Endothelial cell of umbilical vein (primary cell): ENCODE data around the gene SDCCAG8. TPM values are rescaled to one million over a fixed set of nuclear protein-coding genes. Genes with fewer than 3 reads are reported as not detected.

Experiments used
- BruUV-seq: library from RNA; stranded (reverse); fragments of 400-500 nt; replicated peaks from 2 replicates; lab custom pipeline; 2021; lab: Mats Ljungman, UMichigan
- CTCF ChIA-PET: fragments of 300-600, 350-600 bp; sonication (Branson Sonifier 250); formaldehyde crosslinking; loops from one replicate; lab custom pipeline; 2021; ENCODE audit warnings: antibody characterized with exemption, inconsistent platforms; lab: Charles Lee
- POLR2A ChIA-PET: fragments of 300-600, 350-600 bp; sonication (Branson Sonifier 250); formaldehyde crosslinking; loops from one replicate; lab custom pipeline; 2021; ENCODE audit warnings: antibody characterized with exemption, inconsistent platforms; lab: Charles Lee
- DNase-seq: peaks from one replicate; pipeline ENCODE4 v3.0.0-alpha.2; 2011; ENCODE audit warnings: low read depth, low spot score
- FAIRE-seq: peaks from 2 replicates; lab custom pipeline; 2011; peaks lifted over from hg19 to GRCh38; lab: Jason Lieb, UNC
- H2AFZ ChIP-seq: 2 replicates; pipeline ENCODE4 v1.6.0; 2012; ENCODE audit warnings: low read depth, low read length, control low read depth, inconsistent platforms
- H3K27ac ChIP-seq: 2 replicates; pipeline ENCODE4 v1.5.1; 2011; ENCODE audit warnings: low read depth, mild to moderate bottlenecking, control low read depth, low read length, moderate library complexity; ENCODE audit not compliant: insufficient read depth
- H3K27me3 ChIP-seq, 2 experiments: 2 replicates each; pipeline versions ENCODE4 v1.6.0 to v1.6.1; 2011; ENCODE audit warnings: low read length in 2 of 2, mixed read lengths in 1 of 2; ENCODE audit not compliant: control insufficient read depth in 2 of 2, insufficient read depth in 2 of 2
- H3K36me3 ChIP-seq, 2 experiments: 2 replicates in 1 of 2; 3 replicates in 1 of 2; pipeline ENCODE4 v1.5.1; 2011; ENCODE audit warnings: low read length in 2 of 2, mild to moderate bottlenecking in 1 of 2, moderate library complexity in 1 of 2; ENCODE audit not compliant: control insufficient read depth in 2 of 2, insufficient read depth in 2 of 2; ENCODE audit errors: extremely low read depth in 1 of 2
- H3K4me1 ChIP-seq: 3 replicates; pipeline ENCODE4 v1.5.1; 2011; ENCODE audit warnings: mild to moderate bottlenecking, low read length; ENCODE audit not compliant: control insufficient read depth, insufficient read depth; ENCODE audit errors: extremely low read depth
- H3K4me2 ChIP-seq: 2 replicates; pipeline ENCODE4 v1.6.1; 2011; ENCODE audit warnings: low read length, control low read depth, mixed read lengths; ENCODE audit not compliant: insufficient read depth
- H3K4me3 ChIP-seq, 3 experiments: fragments of 200-600 bp in 1 of 3; sonication (generic), shearing (Covaris generic) in 1 of 3; replicated peaks in 1 of 3; 2 replicates each; pipeline ENCODE4 v1.5.1; 2011 to 2016; ENCODE audit warnings: control low read depth in 3 of 3, low read length in 3 of 3, mild to moderate bottlenecking in 2 of 3, inconsistent platforms in 1 of 3, low read depth in 1 of 3, moderate library complexity in 1 of 3; ENCODE audit not compliant: insufficient read depth in 1 of 3
- H3K79me2 ChIP-seq: 2 replicates; pipeline ENCODE4 v1.6.0; 2012; ENCODE audit warnings: low read length, inconsistent platforms; ENCODE audit not compliant: control insufficient read depth, insufficient read depth
- H3K9ac ChIP-seq: replicated peaks from 2 replicates; pipeline ENCODE3; 2011; ENCODE audit warnings: low read length, control low read depth; ENCODE audit not compliant: insufficient read depth; ENCODE audit errors: extremely low read depth
- H3K9me1 ChIP-seq: replicated peaks from 3 replicates; pipeline ENCODE4 v1.6.0; 2011; ENCODE audit warnings: mild to moderate bottlenecking, low read length; ENCODE audit not compliant: control insufficient read depth, insufficient read depth; ENCODE audit errors: extremely low read depth
- H3K9me3 ChIP-seq: replicated peaks from 2 replicates; pipeline ENCODE4 v1.5.1; 2012; ENCODE audit warnings: low read length, inconsistent platforms; ENCODE audit not compliant: control insufficient read depth, insufficient read depth
- H4K20me1 ChIP-seq: replicated peaks from 2 replicates; pipeline ENCODE3; 2011; ENCODE audit warnings: mild to moderate bottlenecking, low read length; ENCODE audit not compliant: control insufficient read depth, insufficient read depth; ENCODE audit errors: extremely low read depth
- CTCF ChIP-seq, 2 donors: IDR thresholded peaks; 1 replicate in 1 of 2; 2 replicates in 1 of 2; pipeline ENCODE4 v1.5.1; 2011; ENCODE audit warnings: low read length in 2 of 2, mild to moderate bottlenecking in 2 of 2, moderate library complexity in 2 of 2, control low read depth in 1 of 2, inconsistent platforms in 1 of 2, low read depth in 1 of 2; ENCODE audit not compliant: insufficient read depth in 1 of 2; ENCODE audit errors: extremely low read depth in 1 of 2
- EZH2 ChIP-seq: IDR thresholded peaks from 2 replicates; pipeline ENCODE4 v1.6.1; 2012; ENCODE audit warnings: borderline replicate concordance, low read depth, mild to moderate bottlenecking, moderate library complexity, low read length, inconsistent platforms; ENCODE audit not compliant: severe bottlenecking
- FOS ChIP-seq: IDR thresholded peaks from 2 replicates; pipeline ENCODE4 v1.6.1; 2011; ENCODE audit warnings: mild to moderate bottlenecking, low read length, moderate library complexity, borderline replicate concordance; ENCODE audit not compliant: insufficient read depth
- GATA2 ChIP-seq: IDR thresholded peaks from 2 replicates; pipeline ENCODE4 v1.7.0; 2011; ENCODE audit warnings: low read depth, mild to moderate bottlenecking, moderate library complexity, mixed read lengths, low read length; ENCODE audit not compliant: insufficient read length, insufficient read depth
- JUN ChIP-seq: IDR thresholded peaks from 2 replicates; pipeline ENCODE4 v1.6.1; 2011; ENCODE audit warnings: borderline replicate concordance, low read depth; ENCODE audit not compliant: insufficient read length, insufficient read depth
- MAX ChIP-seq: IDR thresholded peaks from 2 replicates; pipeline ENCODE4 v1.6.1; 2011; ENCODE audit not compliant: insufficient read depth, insufficient read length
- MYC ChIP-seq: IDR thresholded peaks from one replicate; pipeline ENCODE4 v1.6.1; 2011; ENCODE audit warnings: mild to moderate bottlenecking, low read depth, low read length
- POLR2A ChIP-seq: IDR thresholded peaks from 2 replicates; pipeline ENCODE4 v1.6.1; 2012; ENCODE audit warnings: low read depth, mild to moderate bottlenecking, control low read depth, low read length
- POLR2AphosphoS5 ChIP-seq: IDR thresholded peaks from 2 replicates; pipeline ENCODE4 v1.6.1; 2012; ENCODE audit warnings: low read depth, mild to moderate bottlenecking, control low read depth, low read length, moderate library complexity; ENCODE audit not compliant: insufficient read depth
- dilution Hi-C: fragments of 300-500 bp; cut with MboI; formaldehyde crosslinking; loops from one replicate; pipeline ENCODE4 v1.15.0; 2019; ENCODE audit warnings: low sequenced_read_pairs; ENCODE audit not compliant: extremely low pct_ligation_motif_present
- intact Hi-C: fragments of 100-400 bp; cut with micrococcal nuclease; formaldehyde crosslinking; loops from one replicate; pipeline ENCODE4 v1.10.0; 2022
- polyA plus RNA-seq, 4 experiments: library from polyadenylated mRNA; depleted of rRNA in 3 of 4; stranded (reverse) in 3 of 4; unstranded in 1 of 4; fragments of >200 nt; gene quantifications; 2 replicates each; pipeline versions ENCODE4 v1.2.1 to v1.2.3, GENCODE V29; 2011 to 2012; ENCODE audit warnings: missing spikeins in 1 of 4
- total RNA-seq: library from RNA; stranded (reverse); gene quantifications from 2 replicates; pipeline ENCODE4 v1.2.3, GENCODE V29; 2021

The SDCCAG8 gene
- total and polyA plus RNA-seq, 2 donors (not counting 3 experiments of a cell fraction or from before 2014, with no cell fraction given): 14.6 to 25.7 TPM

- H3K9me1 ChIP-seq: no peaks in the 10 kb centered on the region
- CTCF ChIA-PET: interaction anchor here (0.7 kb wide), 1 partner anchor 70 kb away, joined by 4 read pairs; no protein-coding TSS in a partner anchor
- H3K27ac ChIP-seq: peak overlapping the region; percentile 93
- POLR2A ChIA-PET: interaction anchor here (0.9 kb wide), 1 partner anchor 18 kb away, joined by 6 read pairs; no protein-coding TSS in a partner anchor
- peak overlapping the region; percentile 86 for H3K4me2 ChIP-seq
- no peak for TF ChIP-seq EZH2
- TF ChIP-seq MAX: no peak
- peak; percentile 13 for TF ChIP-seq POLR2AphosphoS5
- dilution Hi-C loops (no loop called here), intact Hi-C loops (loop anchor here (1.0 kb wide), 2 partner anchors 14 to 18 kb away; partner anchors contain the start of gene CEP170)
- no peak for DNase-seq
- H3K79me2 ChIP-seq: peaks cover 32% of the 10 kb centered on the region
- H3K27me3 ChIP-seq: no peaks in the 10 kb centered on the region
- H3K4me3 ChIP-seq: no peak overlapping the region
- no peak overlapping the region for H2AFZ ChIP-seq
- H3K9me3 ChIP-seq: no peaks in the 10 kb centered on the region
- TSS peak; percentile 19 for BruUV-seq
- H3K4me1 ChIP-seq: peaks cover 63% of the 10 kb centered on the region
- peak overlapping the region; percentile 80 for H3K9ac ChIP-seq
- no peaks in the 10 kb centered on the region for H3K36me3 ChIP-seq
- no peak for FAIRE-seq
- no peaks in the 10 kb centered on the region for H4K20me1 ChIP-seq
Observed at GRCh38 chr1:243268751-243269460, 13.1 kb downstream of the SDCCAG8 start.

GRCh38 chr1:243269461-243269801 lies 13.6 kb downstream of the SDCCAG8 start:
- FAIRE-seq: no peak
- CTCF ChIA-PET: interaction anchor here (0.7 kb wide), 1 partner anchor 70 kb away, joined by 4 read pairs; no protein-coding TSS in a partner anchor
- dilution Hi-C loops: no loop called here
- H4K20me1 ChIP-seq: no peaks in the 10 kb centered on the region
- H3K9ac ChIP-seq: peak overlapping the region; percentile 80
- peak overlapping the region; percentile 93 for H3K27ac ChIP-seq
- no peaks in the 10 kb centered on the region for H3K36me3 ChIP-seq
- BruUV-seq: no TSS peak
- peaks cover 34% of the 10 kb centered on the region for H3K79me2 ChIP-seq
- no peaks in the 10 kb centered on the region for H3K9me1 ChIP-seq
- DNase-seq: no peak
- H3K4me3 ChIP-seq: no peak overlapping the region
- H3K27me3 ChIP-seq: no peaks in the 10 kb centered on the region
- intact Hi-C loops: no loop called here
- H3K4me2 ChIP-seq: peak overlapping the region; percentile 86
- H2AFZ ChIP-seq: no peak overlapping the region
- POLR2A ChIA-PET: interaction anchor here (0.9 kb wide), 1 partner anchor 18 kb away, joined by 6 read pairs; no protein-coding TSS in a partner anchor
- peaks cover 58% of the 10 kb centered on the region for H3K4me1 ChIP-seq
- TF ChIP-seq JUN (no peak), EZH2 (no peak), CTCF (IDR thresholded peaks at IDR 0.05; ENCODE audit: extremely low read depth in 1 of 2, insufficient read depth in 1 of 2, low read depth in 1 of 2, low read length in 2 of 2) (no peak), FOS (no peak), MAX (no peak), POLR2A (no peak), MYC (no peak), GATA2 (no peak), POLR2AphosphoS5 (no peak)
- H3K9me3 ChIP-seq: no peaks in the 10 kb centered on the region
